NCI-H345 treated with DMSO at 0.1 percent for 48 hours (cell line): ENCODE measurements around the gene LSM14A.

Experiments used
- DNase-seq: peaks from one replicate; lab custom pipeline; 2025; ENCODE audit not compliant: unreplicated experiment; lab: John Stamatoyannopoulos, UW

The LSM14A gene

DNA sequence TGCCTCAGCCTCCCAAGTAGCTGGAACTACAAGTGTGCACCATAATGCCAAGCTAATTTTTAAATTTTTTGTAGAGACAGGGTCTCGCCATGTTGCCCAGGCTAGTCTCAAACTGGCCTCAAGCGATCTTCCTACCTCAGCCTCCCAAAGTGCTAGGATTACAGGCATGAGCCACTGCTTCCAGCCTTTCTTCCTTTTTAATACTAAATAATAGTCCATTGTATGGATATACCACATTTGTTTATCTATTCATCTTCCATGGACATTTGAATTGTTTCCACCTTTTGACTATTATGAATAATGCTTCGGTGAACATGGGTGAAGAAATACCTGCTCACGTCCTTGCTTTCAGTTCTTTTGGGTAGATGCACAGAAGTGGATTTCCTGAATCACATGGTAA, 106.5 kb downstream of the LSM14A start:
- no peak for DNase-seq
